Measurements from ENCODE around the gene NPIPB12. TPM values are rescaled to one million over a fixed set of nuclear protein-coding genes. Genes with fewer than 3 reads are reported as not detected.
"Not testable (repeated sequence)": the region's sequence is repeated elsewhere in the genome, so short reads cannot be mapped to it uniquely, and the experiment has no call there.

The NPIPB12 gene
- 10 to 100 TPM in 2 of 4 donors, 1 to 10 TPM in 2; 6.8 to 28.2 (median 11.5) TPM for total RNA-seq

- in situ Hi-C loops (cut with MboI; ENCODE audit: low sequenced_read_pairs in 4 of 4); intact Hi-C loops (cut with DNase I; ENCODE audit: low total_unique reads): not testable (repeated sequence)
Measured at GRCh38 chr16:29506308-29506707, at the start of gene NPIPB12. Gene NPIPB12 (minus strand): TSS chr16:29506408.

GRCh38 chr16:29521520-29521919 lies 15.3 kb upstream of the NPIPB12 start:
- H3K4me3 ChIP-seq; H3K27ac ChIP-seq; DNase-seq; in situ Hi-C loops (cut with MboI; ENCODE audit: low sequenced_read_pairs in 4 of 4); H3K27me3 ChIP-seq; H3K4me1 ChIP-seq; ATAC-seq; intact Hi-C loops (cut with DNase I; ENCODE audit: low total_unique reads); H3K36me3 ChIP-seq; H3K9me3 ChIP-seq: not testable (repeated sequence)

More at GRCh38 chr16:29506308-29506707, at the start of gene NPIPB12:
- H3K27me3 ChIP-seq, ATAC-seq, DNase-seq, H3K4me3 ChIP-seq, H3K27ac ChIP-seq, H3K4me1 ChIP-seq, H3K9me3 ChIP-seq, H3K36me3 ChIP-seq: not testable (repeated sequence)

GRCh38 chr16:29482276-29482675 lies 23.9 kb downstream of the NPIPB12 start:
- in situ Hi-C loops (cut with MboI; ENCODE audit: low sequenced_read_pairs in 4 of 4); intact Hi-C loops (cut with DNase I; ENCODE audit: low total_unique reads); ATAC-seq; H3K36me3 ChIP-seq; H3K4me1 ChIP-seq; H3K27ac ChIP-seq; H3K4me3 ChIP-seq; H3K9me3 ChIP-seq; H3K27me3 ChIP-seq: not testable (repeated sequence)
- peak; percentile 1 to 17 for DNase-seq

- H3K4me3 ChIP-seq; in situ Hi-C loops (cut with MboI; ENCODE audit: low sequenced_read_pairs in 4 of 4); H3K27ac ChIP-seq; H3K27me3 ChIP-seq; intact Hi-C loops (cut with DNase I; ENCODE audit: low total_unique reads); DNase-seq; H3K9me3 ChIP-seq; H3K36me3 ChIP-seq; H3K4me1 ChIP-seq: not testable (repeated sequence)
- ATAC-seq, result peak; percentile 85 to 89
Measured at GRCh38 chr16:29472065-29472464, 34.1 kb downstream of the NPIPB12 start.

GRCh38 chr16:29469660-29470059 lies 36.5 kb downstream of the NPIPB12 start:
- H3K9me3 ChIP-seq; H3K36me3 ChIP-seq; H3K4me1 ChIP-seq; intact Hi-C loops (cut with DNase I; ENCODE audit: low total_unique reads); in situ Hi-C loops (cut with MboI; ENCODE audit: low sequenced_read_pairs in 4 of 4); H3K27me3 ChIP-seq: not testable (repeated sequence)
- peak overlapping the region; percentile 66 to 76 (median 75) for H3K27ac ChIP-seq
- peak overlapping the region in 1 of 4 donors; percentile 20 for H3K4me3 ChIP-seq
- peak; percentile 72 to 75 for ATAC-seq
- peak; percentile 67 to 79 for DNase-seq

- H3K36me3 ChIP-seq; ATAC-seq; H3K27me3 ChIP-seq; H3K4me1 ChIP-seq; H3K4me3 ChIP-seq; H3K9me3 ChIP-seq; in situ Hi-C loops (cut with MboI; ENCODE audit: low sequenced_read_pairs in 4 of 4); intact Hi-C loops (cut with DNase I; ENCODE audit: low total_unique reads); H3K27ac ChIP-seq; DNase-seq: not testable (repeated sequence)
Measured at GRCh38 chr16:29467654-29468366, 38.4 kb downstream of the NPIPB12 start.

GRCh38 chr16:29466904-29467303 lies 39.3 kb downstream of the NPIPB12 start:
- in situ Hi-C loops (cut with MboI; ENCODE audit: low sequenced_read_pairs in 4 of 4); H3K27ac ChIP-seq; H3K9me3 ChIP-seq; ATAC-seq; H3K4me3 ChIP-seq; H3K36me3 ChIP-seq; H3K27me3 ChIP-seq; intact Hi-C loops (cut with DNase I; ENCODE audit: low total_unique reads); DNase-seq; H3K4me1 ChIP-seq: not testable (repeated sequence)

- intact Hi-C loops (cut with DNase I; ENCODE audit: low total_unique reads); H3K27me3 ChIP-seq; H3K4me1 ChIP-seq; H3K36me3 ChIP-seq; H3K4me3 ChIP-seq; DNase-seq; in situ Hi-C loops (cut with MboI; ENCODE audit: low sequenced_read_pairs in 4 of 4); H3K27ac ChIP-seq; H3K9me3 ChIP-seq: not testable (repeated sequence)
- ATAC-seq, result peak in 1 of 2 donors; percentile 23
Measured at GRCh38 chr16:29465985-29466824, 40.0 kb downstream of the NPIPB12 start.

GRCh38 chr16:29460647-29461030 lies 45.6 kb downstream of the NPIPB12 start:
- DNase-seq; in situ Hi-C loops (cut with MboI; ENCODE audit: low sequenced_read_pairs in 4 of 4); H3K9me3 ChIP-seq; H3K27ac ChIP-seq; H3K4me1 ChIP-seq; ATAC-seq; intact Hi-C loops (cut with DNase I; ENCODE audit: low total_unique reads); H3K4me3 ChIP-seq; H3K36me3 ChIP-seq; H3K27me3 ChIP-seq: not testable (repeated sequence)

GRCh38 chr16:29459706-29460646 lies 46.2 kb downstream of the NPIPB12 start, which contains the start of gene SULT1A4:
Gene SULT1A4 (plus strand): TSS chr16:29459913. CDS start chr16:29461386, 1,473 bp downstream.
- DNase-seq; in situ Hi-C loops (cut with MboI; ENCODE audit: low sequenced_read_pairs in 4 of 4); H3K36me3 ChIP-seq; H3K9me3 ChIP-seq; H3K27me3 ChIP-seq; intact Hi-C loops (cut with DNase I; ENCODE audit: low total_unique reads); H3K4me1 ChIP-seq; H3K27ac ChIP-seq; H3K4me3 ChIP-seq: not testable (repeated sequence)
- peak; percentile 66 to 75 for ATAC-seq

GRCh38 chr16:29457660-29458059 lies 48.5 kb downstream of the NPIPB12 start:
- ATAC-seq; H3K27me3 ChIP-seq; H3K4me1 ChIP-seq; H3K4me3 ChIP-seq; H3K9me3 ChIP-seq; in situ Hi-C loops (cut with MboI; ENCODE audit: low sequenced_read_pairs in 4 of 4); H3K36me3 ChIP-seq; intact Hi-C loops (cut with DNase I; ENCODE audit: low total_unique reads); H3K27ac ChIP-seq; DNase-seq: not testable (repeated sequence)
